Endothelial cell of umbilical vein (primary cell): Measurements from ENCODE around the gene EVI2B. TPM values are rescaled to one million over a fixed set of nuclear protein-coding genes. Genes with fewer than 3 reads are reported as not detected.

Experiments used
- BruUV-seq: library from RNA; stranded (reverse); fragments of 400-500 nt; replicated peaks from 2 replicates; lab custom pipeline; 2021; lab: Mats Ljungman, UMichigan
- CTCF ChIA-PET: fragments of 300-600, 350-600 bp; sonication (Branson Sonifier 250); formaldehyde crosslinking; loops from one replicate; lab custom pipeline; 2021; ENCODE audit warnings: antibody characterized with exemption, inconsistent platforms; lab: Charles Lee
- POLR2A ChIA-PET: fragments of 300-600, 350-600 bp; sonication (Branson Sonifier 250); formaldehyde crosslinking; loops from one replicate; lab custom pipeline; 2021; ENCODE audit warnings: antibody characterized with exemption, inconsistent platforms; lab: Charles Lee
- DNase-seq: peaks from one replicate; pipeline ENCODE4 v3.0.0-alpha.2; 2011; ENCODE audit warnings: low read depth, low spot score
- FAIRE-seq: peaks from 2 replicates; lab custom pipeline; 2011; peaks lifted over from hg19 to GRCh38; lab: Jason Lieb, UNC
- H2AFZ ChIP-seq: 2 replicates; pipeline ENCODE4 v1.6.0; 2012; ENCODE audit warnings: low read depth, low read length, control low read depth, inconsistent platforms
- H3K27ac ChIP-seq: 2 replicates; pipeline ENCODE4 v1.5.1; 2011; ENCODE audit warnings: low read depth, mild to moderate bottlenecking, control low read depth, low read length, moderate library complexity; ENCODE audit not compliant: insufficient read depth
- H3K27me3 ChIP-seq, 2 experiments: 2 replicates each; pipeline versions ENCODE4 v1.6.0 to v1.6.1; 2011; ENCODE audit warnings: low read length in 2 of 2, mixed read lengths in 1 of 2; ENCODE audit not compliant: control insufficient read depth in 2 of 2, insufficient read depth in 2 of 2
- H3K36me3 ChIP-seq, 2 experiments: 2 replicates in 1 of 2; 3 replicates in 1 of 2; pipeline ENCODE4 v1.5.1; 2011; ENCODE audit warnings: low read length in 2 of 2, mild to moderate bottlenecking in 1 of 2, moderate library complexity in 1 of 2; ENCODE audit not compliant: control insufficient read depth in 2 of 2, insufficient read depth in 2 of 2; ENCODE audit errors: extremely low read depth in 1 of 2
- H3K4me1 ChIP-seq: 3 replicates; pipeline ENCODE4 v1.5.1; 2011; ENCODE audit warnings: mild to moderate bottlenecking, low read length; ENCODE audit not compliant: control insufficient read depth, insufficient read depth; ENCODE audit errors: extremely low read depth
- H3K4me2 ChIP-seq: 2 replicates; pipeline ENCODE4 v1.6.1; 2011; ENCODE audit warnings: low read length, control low read depth, mixed read lengths; ENCODE audit not compliant: insufficient read depth
- H3K4me3 ChIP-seq, 3 experiments: fragments of 200-600 bp in 1 of 3; sonication (generic), shearing (Covaris generic) in 1 of 3; replicated peaks in 1 of 3; 2 replicates each; pipeline ENCODE4 v1.5.1; 2011 to 2016; ENCODE audit warnings: control low read depth in 3 of 3, low read length in 3 of 3, mild to moderate bottlenecking in 2 of 3, inconsistent platforms in 1 of 3, low read depth in 1 of 3, moderate library complexity in 1 of 3; ENCODE audit not compliant: insufficient read depth in 1 of 3
- H3K79me2 ChIP-seq: 2 replicates; pipeline ENCODE4 v1.6.0; 2012; ENCODE audit warnings: low read length, inconsistent platforms; ENCODE audit not compliant: control insufficient read depth, insufficient read depth
- H3K9ac ChIP-seq: replicated peaks from 2 replicates; pipeline ENCODE3; 2011; ENCODE audit warnings: low read length, control low read depth; ENCODE audit not compliant: insufficient read depth; ENCODE audit errors: extremely low read depth
- H3K9me1 ChIP-seq: replicated peaks from 3 replicates; pipeline ENCODE4 v1.6.0; 2011; ENCODE audit warnings: mild to moderate bottlenecking, low read length; ENCODE audit not compliant: control insufficient read depth, insufficient read depth; ENCODE audit errors: extremely low read depth
- H3K9me3 ChIP-seq: replicated peaks from 2 replicates; pipeline ENCODE4 v1.5.1; 2012; ENCODE audit warnings: low read length, inconsistent platforms; ENCODE audit not compliant: control insufficient read depth, insufficient read depth
- H4K20me1 ChIP-seq: replicated peaks from 2 replicates; pipeline ENCODE3; 2011; ENCODE audit warnings: mild to moderate bottlenecking, low read length; ENCODE audit not compliant: control insufficient read depth, insufficient read depth; ENCODE audit errors: extremely low read depth
- EZH2 ChIP-seq: IDR thresholded peaks from 2 replicates; pipeline ENCODE4 v1.6.1; 2012; ENCODE audit warnings: borderline replicate concordance, low read depth, mild to moderate bottlenecking, moderate library complexity, low read length, inconsistent platforms; ENCODE audit not compliant: severe bottlenecking
- FOS ChIP-seq: IDR thresholded peaks from 2 replicates; pipeline ENCODE4 v1.6.1; 2011; ENCODE audit warnings: mild to moderate bottlenecking, low read length, moderate library complexity, borderline replicate concordance; ENCODE audit not compliant: insufficient read depth
- GATA2 ChIP-seq: IDR thresholded peaks from 2 replicates; pipeline ENCODE4 v1.7.0; 2011; ENCODE audit warnings: low read depth, mild to moderate bottlenecking, moderate library complexity, mixed read lengths, low read length; ENCODE audit not compliant: insufficient read length, insufficient read depth
- JUN ChIP-seq: IDR thresholded peaks from 2 replicates; pipeline ENCODE4 v1.6.1; 2011; ENCODE audit warnings: borderline replicate concordance, low read depth; ENCODE audit not compliant: insufficient read length, insufficient read depth
- MYC ChIP-seq: IDR thresholded peaks from one replicate; pipeline ENCODE4 v1.6.1; 2011; ENCODE audit warnings: mild to moderate bottlenecking, low read depth, low read length
- POLR2A ChIP-seq: IDR thresholded peaks from 2 replicates; pipeline ENCODE4 v1.6.1; 2012; ENCODE audit warnings: low read depth, mild to moderate bottlenecking, control low read depth, low read length
- POLR2AphosphoS5 ChIP-seq: IDR thresholded peaks from 2 replicates; pipeline ENCODE4 v1.6.1; 2012; ENCODE audit warnings: low read depth, mild to moderate bottlenecking, control low read depth, low read length, moderate library complexity; ENCODE audit not compliant: insufficient read depth
- dilution Hi-C: fragments of 300-500 bp; cut with MboI; formaldehyde crosslinking; loops from one replicate; pipeline ENCODE4 v1.15.0; 2019; ENCODE audit warnings: low sequenced_read_pairs; ENCODE audit not compliant: extremely low pct_ligation_motif_present
- intact Hi-C: fragments of 100-400 bp; cut with micrococcal nuclease; formaldehyde crosslinking; loops from one replicate; pipeline ENCODE4 v1.10.0; 2022
- polyA plus RNA-seq, 4 experiments: library from polyadenylated mRNA; depleted of rRNA in 3 of 4; stranded (reverse) in 3 of 4; unstranded in 1 of 4; fragments of >200 nt; gene quantifications; 2 replicates each; pipeline versions ENCODE4 v1.2.1 to v1.2.3, GENCODE V29; 2011 to 2012; ENCODE audit warnings: missing spikeins in 1 of 4
- total RNA-seq: library from RNA; stranded (reverse); gene quantifications from 2 replicates; pipeline ENCODE4 v1.2.3, GENCODE V29; 2021
- TF ChIP-seq, protein P1 (sequence below): IDR thresholded peaks from 2 replicates; pipeline ENCODE4 v1.6.1; 2011; ENCODE audit not compliant: insufficient read depth, insufficient read length
- TF ChIP-seq, protein P2 (sequence below), 2 donors: IDR thresholded peaks; 1 replicate in 1 of 2; 2 replicates in 1 of 2; pipeline ENCODE4 v1.5.1; 2011; ENCODE audit warnings: low read length in 2 of 2, mild to moderate bottlenecking in 2 of 2, moderate library complexity in 2 of 2, control low read depth in 1 of 2, inconsistent platforms in 1 of 2, low read depth in 1 of 2; ENCODE audit not compliant: insufficient read depth in 1 of 2; ENCODE audit errors: extremely low read depth in 1 of 2

Gene EVI2B
- total and polyA plus RNA-seq, 2 donors (not counting 3 experiments of a cell fraction or from before 2014, with no cell fraction given): 1.7 to 1.9 TPM

DNA sequence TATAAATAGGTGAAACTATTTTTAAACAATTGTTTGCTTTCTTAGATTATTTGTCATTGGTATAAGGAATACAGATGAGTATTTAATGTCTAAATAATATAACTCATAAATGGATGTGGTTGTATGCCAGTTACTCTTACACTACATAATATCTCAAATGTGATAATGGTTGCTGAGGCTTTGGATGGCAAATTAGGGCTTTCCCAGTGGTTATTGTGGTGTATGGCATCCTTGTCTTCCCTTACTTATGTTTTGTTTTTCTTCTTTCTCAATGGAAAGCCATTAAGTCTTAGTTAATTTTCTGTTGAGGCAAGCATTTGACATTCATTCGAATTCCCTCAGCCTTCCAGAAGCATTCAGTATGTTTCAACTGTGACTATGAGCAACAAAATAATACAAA is 27.3 kb downstream of the EVI2B start:
- TF ChIP-seq POLR2AphosphoS5 (no peak), JUN (no peak), MYC (no peak), FOS (no peak), EZH2 (no peak), POLR2A (no peak), GATA2 (no peak)
- TF ChIP-seq, protein P1, sequence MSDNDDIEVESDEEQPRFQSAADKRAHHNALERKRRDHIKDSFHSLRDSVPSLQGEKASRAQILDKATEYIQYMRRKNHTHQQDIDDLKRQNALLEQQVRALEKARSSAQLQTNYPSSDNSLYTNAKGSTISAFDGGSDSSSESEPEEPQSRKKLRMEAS: no peak
- TF ChIP-seq, protein P2, sequence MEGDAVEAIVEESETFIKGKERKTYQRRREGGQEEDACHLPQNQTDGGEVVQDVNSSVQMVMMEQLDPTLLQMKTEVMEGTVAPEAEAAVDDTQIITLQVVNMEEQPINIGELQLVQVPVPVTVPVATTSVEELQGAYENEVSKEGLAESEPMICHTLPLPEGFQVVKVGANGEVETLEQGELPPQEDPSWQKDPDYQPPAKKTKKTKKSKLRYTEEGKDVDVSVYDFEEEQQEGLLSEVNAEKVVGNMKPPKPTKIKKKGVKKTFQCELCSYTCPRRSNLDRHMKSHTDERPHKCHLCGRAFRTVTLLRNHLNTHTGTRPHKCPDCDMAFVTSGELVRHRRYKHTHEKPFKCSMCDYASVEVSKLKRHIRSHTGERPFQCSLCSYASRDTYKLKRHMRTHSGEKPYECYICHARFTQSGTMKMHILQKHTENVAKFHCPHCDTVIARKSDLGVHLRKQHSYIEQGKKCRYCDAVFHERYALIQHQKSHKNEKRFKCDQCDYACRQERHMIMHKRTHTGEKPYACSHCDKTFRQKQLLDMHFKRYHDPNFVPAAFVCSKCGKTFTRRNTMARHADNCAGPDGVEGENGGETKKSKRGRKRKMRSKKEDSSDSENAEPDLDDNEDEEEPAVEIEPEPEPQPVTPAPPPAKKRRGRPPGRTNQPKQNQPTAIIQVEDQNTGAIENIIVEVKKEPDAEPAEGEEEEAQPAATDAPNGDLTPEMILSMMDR (IDR thresholded peaks at IDR 0.05; ENCODE audit: extremely low read depth in 1 of 2, insufficient read depth in 1 of 2, low read depth in 1 of 2, low read length in 2 of 2): no peak
- no peak for FAIRE-seq
- CTCF ChIA-PET: no interaction called here
- intact Hi-C loops: no loop called here
- Histone ChIP-seq H3K9me1 (no peaks in the 10 kb centered on the region), H3K4me2 (no peak overlapping the region), H3K27me3 (no peaks in the 10 kb centered on the region), H3K79me2 (no peaks in the 10 kb centered on the region), H3K4me3 (no peak overlapping the region), H3K27ac (no peak overlapping the region), H3K4me1 (no peaks in the 10 kb centered on the region), H2AFZ (no peak overlapping the region), H3K9ac (no peak overlapping the region), H3K36me3 (no peaks in the 10 kb centered on the region), H3K9me3 (no peaks in the 10 kb centered on the region), H4K20me1 (no peaks in the 10 kb centered on the region)
- dilution Hi-C loops: no loop called here
- no TSS peak for BruUV-seq
- POLR2A ChIA-PET: no interaction called here
- no peak for DNase-seq
